ENCODE measurements around the gene IFI35. TPM values are rescaled to one million over a fixed set of nuclear protein-coding genes. Genes with fewer than 3 reads are reported as not detected.

Gene IFI35
- total RNA-seq, 4 donors from 2014 or later = 60.1 to 85.8 (median 73.4) TPM

DNA sequence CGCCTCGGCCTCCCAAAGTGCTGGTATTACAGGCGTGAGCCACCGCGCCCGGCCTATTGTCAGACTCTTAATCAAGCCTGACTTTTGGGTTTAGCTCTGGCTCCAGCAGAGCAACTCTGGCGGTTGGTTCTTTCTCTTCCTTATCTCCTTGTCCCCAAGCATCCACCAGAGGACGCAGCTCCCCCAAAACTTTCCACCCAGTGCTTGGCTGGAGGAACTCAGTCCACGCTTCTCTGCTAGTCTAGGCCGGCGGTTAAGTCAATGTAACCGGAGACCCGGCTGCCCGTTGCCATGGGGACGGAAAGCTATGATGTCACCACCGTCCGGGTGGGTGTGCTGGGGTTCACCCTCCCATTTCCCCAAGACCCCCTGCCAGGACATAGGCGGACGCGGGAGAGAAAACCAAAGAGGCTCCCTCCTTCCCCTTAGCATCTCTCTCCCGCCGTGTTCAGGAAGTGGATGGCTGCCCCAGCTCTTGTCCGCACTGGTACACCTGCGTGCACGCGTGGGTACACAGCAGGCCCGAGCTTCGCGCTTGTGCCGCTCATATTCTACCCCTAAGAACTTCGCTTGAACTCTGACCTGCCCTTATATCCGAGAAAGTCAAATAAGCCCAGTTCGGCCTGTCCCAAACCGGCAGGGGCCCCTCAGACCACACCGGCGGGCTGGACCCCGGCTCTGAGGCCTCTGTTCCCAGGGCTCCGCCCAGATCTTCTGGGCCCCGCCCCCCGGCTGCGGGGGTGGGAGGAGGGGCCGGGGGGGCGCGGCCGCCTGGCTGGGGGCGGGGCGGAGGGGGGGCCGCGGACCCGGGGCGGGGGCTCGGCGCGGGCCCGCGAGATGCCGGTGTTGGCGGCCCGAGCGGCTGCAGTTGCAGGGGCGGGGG is 18.1 kb downstream of the IFI35 start, which contains the start of gene RND2:
RND2 (plus strand) TSS at position 825 of the 883 bp plus-strand sequence. CDS start 117 bp downstream, outside the sequence.
- Histone ChIP-seq H3K36me3 (no peaks in the 10 kb centered on the region), H3K4me3 (peak within 1 kb of the TSS; percentile 47 to 69 (median 57)), H3K27ac (peak within 1 kb of the TSS; percentile 34 to 74 (median 72)), H3K27me3 (no peaks in the 10 kb centered on the region), H3K9me3 (no peaks in the 10 kb centered on the region), H3K4me1 (peaks cover 0 to 25% (median 5%) of the 10 kb centered on the region in 4 donors)
- TF ChIP-seq POLR2A (IDR thresholded peaks at IDR 0.05) = no peak
- TF ChIP-seq, protein P1, sequence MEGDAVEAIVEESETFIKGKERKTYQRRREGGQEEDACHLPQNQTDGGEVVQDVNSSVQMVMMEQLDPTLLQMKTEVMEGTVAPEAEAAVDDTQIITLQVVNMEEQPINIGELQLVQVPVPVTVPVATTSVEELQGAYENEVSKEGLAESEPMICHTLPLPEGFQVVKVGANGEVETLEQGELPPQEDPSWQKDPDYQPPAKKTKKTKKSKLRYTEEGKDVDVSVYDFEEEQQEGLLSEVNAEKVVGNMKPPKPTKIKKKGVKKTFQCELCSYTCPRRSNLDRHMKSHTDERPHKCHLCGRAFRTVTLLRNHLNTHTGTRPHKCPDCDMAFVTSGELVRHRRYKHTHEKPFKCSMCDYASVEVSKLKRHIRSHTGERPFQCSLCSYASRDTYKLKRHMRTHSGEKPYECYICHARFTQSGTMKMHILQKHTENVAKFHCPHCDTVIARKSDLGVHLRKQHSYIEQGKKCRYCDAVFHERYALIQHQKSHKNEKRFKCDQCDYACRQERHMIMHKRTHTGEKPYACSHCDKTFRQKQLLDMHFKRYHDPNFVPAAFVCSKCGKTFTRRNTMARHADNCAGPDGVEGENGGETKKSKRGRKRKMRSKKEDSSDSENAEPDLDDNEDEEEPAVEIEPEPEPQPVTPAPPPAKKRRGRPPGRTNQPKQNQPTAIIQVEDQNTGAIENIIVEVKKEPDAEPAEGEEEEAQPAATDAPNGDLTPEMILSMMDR (IDR thresholded peaks at IDR 0.05) = peak; percentile 55 to 68 (median 64)
- DNase-seq = peak; percentile 76 to 93 (median 90)

DNA sequence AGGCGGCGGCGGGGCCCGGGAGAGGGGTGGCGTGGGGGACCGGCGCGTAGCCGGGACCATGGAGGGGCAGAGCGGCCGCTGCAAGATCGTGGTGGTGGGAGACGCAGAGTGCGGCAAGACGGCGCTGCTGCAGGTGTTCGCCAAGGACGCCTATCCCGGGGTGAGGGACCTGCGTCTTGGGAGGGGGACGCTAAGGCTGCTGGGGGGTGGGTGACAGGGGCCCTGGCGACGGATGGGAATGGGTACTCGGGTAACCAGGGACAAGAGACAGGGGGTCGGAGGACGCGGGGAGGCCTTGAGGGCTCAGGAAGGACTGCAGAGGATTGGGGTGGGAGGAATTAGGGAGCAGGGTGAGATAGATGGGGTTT is 18.7 kb downstream of the IFI35 start:
- Histone ChIP-seq H3K27ac (peak overlapping the region in 2 of 4 donors; percentile 74), H3K4me1 (peaks cover 0 to 18% (median 5%) of the 10 kb centered on the region in 4 donors), H3K27me3 (no peaks in the 10 kb centered on the region), H3K4me3 (peak overlapping the region; percentile 47 to 69 (median 57)), H3K9me3 (no peaks in the 10 kb centered on the region), H3K36me3 (no peaks in the 10 kb centered on the region)
- TF ChIP-seq, protein P1 (IDR thresholded peaks at IDR 0.05) = no peak
- TF ChIP-seq POLR2A (IDR thresholded peaks at IDR 0.05) = no peak
- DNase-seq = no peak

DNA sequence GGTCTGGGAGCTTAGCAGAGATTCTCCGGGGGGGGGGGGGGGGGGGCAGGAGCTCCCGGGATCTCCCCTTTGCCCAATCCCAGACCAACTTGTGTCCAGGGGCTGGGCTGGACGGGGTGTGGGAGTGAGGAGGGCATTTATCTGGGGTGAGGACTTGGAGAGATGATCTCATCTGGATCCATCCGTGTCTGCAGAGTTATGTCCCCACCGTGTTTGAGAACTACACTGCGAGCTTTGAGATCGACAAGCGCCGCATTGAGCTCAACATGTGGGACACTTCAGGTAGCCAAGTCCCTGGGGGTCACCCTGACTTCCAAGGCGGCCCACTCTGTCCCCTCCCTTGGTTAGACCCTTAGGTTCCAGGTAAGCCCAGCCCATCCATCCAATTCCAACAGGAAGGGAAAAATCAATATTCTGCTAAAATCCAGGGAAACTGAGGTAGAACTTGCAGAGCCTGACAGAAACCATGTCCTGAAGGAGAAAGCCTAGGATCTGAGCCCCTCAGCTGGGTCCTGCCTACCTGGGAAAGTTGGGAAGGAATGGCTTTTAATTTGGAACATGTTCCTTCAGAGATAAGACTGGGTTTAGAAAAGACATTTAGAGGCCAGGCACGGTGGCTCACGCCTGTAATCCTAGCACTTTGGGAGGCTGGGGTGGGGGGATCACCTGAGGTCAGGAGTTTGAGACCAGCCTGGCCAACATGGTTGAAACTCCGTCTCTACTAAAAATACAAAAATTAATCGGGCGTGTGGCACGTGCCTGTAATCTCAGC is 19.4 kb downstream of the IFI35 start:
- no peak overlapping the region for H3K4me3 ChIP-seq
- no peaks in the 10 kb centered on the region for H3K36me3 ChIP-seq
- no peaks in the 10 kb centered on the region for H3K27me3 ChIP-seq
- TF ChIP-seq, protein P1 (IDR thresholded peaks at IDR 0.05) = no peak
- no peak for TF ChIP-seq POLR2A (IDR thresholded peaks at IDR 0.05)
- DNase-seq = no peak
- H3K27ac ChIP-seq = peak overlapping the region in 1 of 4 donors; percentile 74
- H3K9me3 ChIP-seq = no peaks in the 10 kb centered on the region
- peaks cover 0 to 13% (median 5%) of the 10 kb centered on the region in 4 donors for H3K4me1 ChIP-seq

DNA sequence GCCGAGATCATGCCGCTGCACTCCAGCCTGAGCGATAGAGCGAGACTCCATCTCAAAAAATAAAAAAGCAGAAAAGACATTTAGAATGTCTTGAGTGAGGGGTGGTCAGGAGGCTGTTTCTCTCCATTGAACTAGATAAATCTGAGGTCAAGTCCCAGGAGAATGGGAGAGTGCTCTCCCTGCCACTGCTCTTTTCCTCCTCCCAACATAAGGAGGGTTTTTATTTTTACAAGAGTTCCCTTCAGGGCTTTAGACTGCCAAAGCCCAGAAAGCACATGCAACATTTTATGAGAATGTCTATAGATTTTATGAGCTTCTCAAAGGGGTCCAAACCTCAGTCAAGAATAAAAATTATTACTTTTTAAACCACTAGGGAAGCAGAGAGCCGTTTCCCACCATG is 20.0 kb downstream of the IFI35 start:
- Histone ChIP-seq H3K4me3 (no peak overlapping the region), H3K36me3 (no peaks in the 10 kb centered on the region), H3K27me3 (no peaks in the 10 kb centered on the region), H3K27ac (no peak overlapping the region), H3K4me1 (peaks cover 0 to 11% (median 3%) of the 10 kb centered on the region in 4 donors), H3K9me3 (no peaks in the 10 kb centered on the region)
- TF ChIP-seq POLR2A (IDR thresholded peaks at IDR 0.05) = no peak
- TF ChIP-seq, protein P1 (IDR thresholded peaks at IDR 0.05) = no peak
- DNase-seq = no peak

DNA sequence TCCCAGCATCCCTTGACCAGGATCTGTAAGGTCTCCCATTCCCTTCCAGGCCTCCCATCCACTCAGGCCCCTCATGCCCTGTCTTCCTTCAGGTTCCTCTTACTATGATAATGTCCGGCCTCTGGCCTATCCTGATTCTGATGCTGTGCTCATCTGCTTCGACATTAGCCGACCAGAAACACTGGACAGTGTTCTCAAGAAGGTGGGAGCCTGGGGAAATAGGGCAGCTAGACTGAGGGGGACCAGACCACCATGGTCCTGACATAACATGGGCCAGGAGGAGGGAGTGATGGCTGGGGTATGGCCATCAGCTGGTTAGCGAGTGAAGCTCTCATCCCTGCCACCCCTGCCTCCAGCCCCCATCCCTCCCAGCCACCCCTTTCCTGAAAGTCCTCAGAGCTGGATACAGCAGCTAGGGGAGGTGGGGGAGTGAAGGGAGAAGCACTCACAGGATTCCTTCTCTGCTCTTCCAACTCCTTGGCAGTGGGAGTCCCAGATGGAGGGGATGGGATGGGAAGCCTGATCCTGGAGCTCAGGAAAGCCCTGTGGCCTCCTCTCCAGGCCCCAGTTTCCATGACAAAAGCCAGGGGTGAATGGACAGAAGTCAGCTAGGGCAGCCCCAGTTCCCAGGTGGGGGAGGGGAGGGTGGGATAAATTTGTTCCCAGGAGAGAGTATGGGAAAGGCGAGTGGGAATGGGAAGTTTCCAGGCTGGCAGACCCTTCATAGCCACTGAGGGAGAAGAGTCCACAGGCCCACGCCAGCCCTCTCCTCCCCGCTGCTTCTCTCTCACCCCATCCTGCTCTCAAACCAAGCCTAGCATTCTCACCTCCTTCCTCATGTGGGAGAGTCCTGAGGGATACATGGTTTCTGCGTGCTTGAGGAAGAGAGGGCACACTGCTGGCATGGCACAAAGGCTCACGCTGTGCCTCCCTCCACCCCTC is 20.8 kb downstream of the IFI35 start:
- H3K27ac ChIP-seq = no peak overlapping the region
- peaks cover 0 to 11% (median 3%) of the 10 kb centered on the region in 4 donors for H3K4me1 ChIP-seq
- no peak overlapping the region for H3K4me3 ChIP-seq
- DNase-seq = no peak
- H3K9me3 ChIP-seq = no peaks in the 10 kb centered on the region
- no peaks in the 10 kb centered on the region for H3K27me3 ChIP-seq
- H3K36me3 ChIP-seq = no peaks in the 10 kb centered on the region
- TF ChIP-seq, protein P1 (IDR thresholded peaks at IDR 0.05) = no peak
- no peak for TF ChIP-seq POLR2A (IDR thresholded peaks at IDR 0.05)
